Measurements from ENCODE around the gene OTUD1. TPM values are rescaled to one million over a fixed set of nuclear protein-coding genes. Genes with fewer than 3 reads are reported as not detected.

OTUD1 gene
- total RNA-seq, 1 donor from 2014 or later = 6.3 TPM

- FAIRE-seq = no peak
- H3K27ac Mint-ChIP-seq (ENCODE audit: unreplicated experiment) = no peak overlapping the region
- no peaks in the 10 kb centered on the region for H3K36me3 Mint-ChIP-seq (ENCODE audit: low read depth, unreplicated experiment)
- Histone ChIP-seq H2AFZ (ENCODE audit: low read depth, low read length) (no peak overlapping the region), H3K79me2 (ENCODE audit: insufficient read depth, low read length) (no peaks in the 10 kb centered on the region), H3K4me3 (ENCODE audit: insufficient read depth, low read depth, low read length) (no peak overlapping the region), H3K36me3 (ENCODE audit: insufficient read depth, low read length) (no peaks in the 10 kb centered on the region), H3K9ac (ENCODE audit: low read length) (no peak overlapping the region), H3K9me3 (ENCODE audit: insufficient read depth, low read depth, low read length) (no peaks in the 10 kb centered on the region), H3K4me1 (ENCODE audit: insufficient read depth, low read length) (no peaks in the 10 kb centered on the region), H3K4me2 (ENCODE audit: low read length) (no peak overlapping the region), H3K27ac (ENCODE audit: low read depth, low read length) (no peak overlapping the region), H4K20me1 (ENCODE audit: insufficient read depth, low read length) (no peaks in the 10 kb centered on the region), H3K27me3 (ENCODE audit: insufficient read depth, low read length) (no peaks in the 10 kb centered on the region)
- H3K4me3 Mint-ChIP-seq (ENCODE audit: unreplicated experiment) = no peak overlapping the region
- no peaks in the 10 kb centered on the region for H3K9me3 Mint-ChIP-seq (ENCODE audit: unreplicated experiment)
- no peaks in the 10 kb centered on the region for H3K27me3 Mint-ChIP-seq (ENCODE audit: low read depth, unreplicated experiment)
- DNase-seq (ENCODE audit: low read depth) = no peak
- TF ChIP-seq CTCF (IDR thresholded peaks at IDR 0.05; ENCODE audit: insufficient read depth, low read depth, low read length) = no peak
- no peak for TF ChIP-seq EZH2 (IDR thresholded peaks at IDR 0.05; ENCODE audit: insufficient read depth, low read length)
- peaks cover 3% of the 10 kb centered on the region for H3K4me1 Mint-ChIP-seq (ENCODE audit: low read depth, unreplicated experiment)
Measured at GRCh38 chr10:23452033-23452655, 13.3 kb downstream of the OTUD1 start.

- Histone ChIP-seq H3K36me3 (ENCODE audit: insufficient read depth, low read length) (no peaks in the 10 kb centered on the region), H3K4me1 (ENCODE audit: insufficient read depth, low read length) (no peaks in the 10 kb centered on the region), H3K4me3 (ENCODE audit: insufficient read depth, low read depth, low read length) (no peak overlapping the region), H3K9ac (ENCODE audit: low read length) (no peak overlapping the region), H3K27me3 (ENCODE audit: insufficient read depth, low read length) (no peaks in the 10 kb centered on the region), H3K27ac (ENCODE audit: low read depth, low read length) (no peak overlapping the region), H3K4me2 (ENCODE audit: low read length) (no peak overlapping the region), H3K9me3 (ENCODE audit: insufficient read depth, low read depth, low read length) (no peaks in the 10 kb centered on the region), H3K79me2 (ENCODE audit: insufficient read depth, low read length) (no peaks in the 10 kb centered on the region), H4K20me1 (ENCODE audit: insufficient read depth, low read length) (no peaks in the 10 kb centered on the region), H2AFZ (ENCODE audit: low read depth, low read length) (no peak overlapping the region)
- Mint-ChIP-seq H3K27me3 (ENCODE audit: low read depth, unreplicated experiment) (no peaks in the 10 kb centered on the region), H3K4me1 (ENCODE audit: low read depth, unreplicated experiment) (peaks cover 3% of the 10 kb centered on the region), H3K4me3 (ENCODE audit: unreplicated experiment) (no peak overlapping the region), H3K36me3 (ENCODE audit: low read depth, unreplicated experiment) (no peaks in the 10 kb centered on the region), H3K9me3 (ENCODE audit: unreplicated experiment) (no peaks in the 10 kb centered on the region), H3K27ac (ENCODE audit: unreplicated experiment) (no peak overlapping the region)
- DNase-seq (ENCODE audit: low read depth) (no peak), FAIRE-seq (no peak)
- no peak for TF ChIP-seq EZH2 (IDR thresholded peaks at IDR 0.05; ENCODE audit: insufficient read depth, low read length)
- no peak for TF ChIP-seq CTCF (IDR thresholded peaks at IDR 0.05; ENCODE audit: insufficient read depth, low read depth, low read length)
Measured at GRCh38 chr10:23453465-23453864, 14.6 kb downstream of the OTUD1 start.

- Histone ChIP-seq H3K4me2 (ENCODE audit: low read length) (no peak overlapping the region), H3K36me3 (ENCODE audit: insufficient read depth, low read length) (no peaks in the 10 kb centered on the region), H3K9ac (ENCODE audit: low read length) (no peak overlapping the region), H3K27ac (ENCODE audit: low read depth, low read length) (no peak overlapping the region), H4K20me1 (ENCODE audit: insufficient read depth, low read length) (no peaks in the 10 kb centered on the region), H3K79me2 (ENCODE audit: insufficient read depth, low read length) (no peaks in the 10 kb centered on the region), H2AFZ (ENCODE audit: low read depth, low read length) (no peak overlapping the region), H3K4me1 (ENCODE audit: insufficient read depth, low read length) (no peaks in the 10 kb centered on the region), H3K9me3 (ENCODE audit: insufficient read depth, low read depth, low read length) (no peaks in the 10 kb centered on the region), H3K4me3 (ENCODE audit: insufficient read depth, low read depth, low read length) (no peak overlapping the region), H3K27me3 (ENCODE audit: insufficient read depth, low read length) (no peaks in the 10 kb centered on the region)
- Mint-ChIP-seq H3K4me1 (ENCODE audit: low read depth, unreplicated experiment) (peaks cover 2% of the 10 kb centered on the region), H3K36me3 (ENCODE audit: low read depth, unreplicated experiment) (no peaks in the 10 kb centered on the region), H3K4me3 (ENCODE audit: unreplicated experiment) (no peak overlapping the region), H3K9me3 (ENCODE audit: unreplicated experiment) (no peaks in the 10 kb centered on the region), H3K27ac (ENCODE audit: unreplicated experiment) (no peak overlapping the region), H3K27me3 (ENCODE audit: low read depth, unreplicated experiment) (no peaks in the 10 kb centered on the region)
- FAIRE-seq = no peak
- TF ChIP-seq CTCF (IDR thresholded peaks at IDR 0.05; ENCODE audit: insufficient read depth, low read depth, low read length) = no peak
- no peak for TF ChIP-seq EZH2 (IDR thresholded peaks at IDR 0.05; ENCODE audit: insufficient read depth, low read length)
- no peak for DNase-seq (ENCODE audit: low read depth)
Measured at GRCh38 chr10:23457632-23458417, 18.9 kb downstream of the OTUD1 start.
